GM20000 (cell line): ENCODE measurements around the gene RETN.

Source experiments
- DNase-seq: peaks from one replicate; pipeline ENCODE4 v3.0.0; 2012; ENCODE audit warnings: low spot score
- CTCF ChIP-seq: IDR thresholded peaks from 2 replicates; pipeline ENCODE4 v1.5.1; 2012; ENCODE audit warnings: mild to moderate bottlenecking, control low read depth; ENCODE audit errors: extremely low read depth, missing control alignments

The RETN gene

DNA sequence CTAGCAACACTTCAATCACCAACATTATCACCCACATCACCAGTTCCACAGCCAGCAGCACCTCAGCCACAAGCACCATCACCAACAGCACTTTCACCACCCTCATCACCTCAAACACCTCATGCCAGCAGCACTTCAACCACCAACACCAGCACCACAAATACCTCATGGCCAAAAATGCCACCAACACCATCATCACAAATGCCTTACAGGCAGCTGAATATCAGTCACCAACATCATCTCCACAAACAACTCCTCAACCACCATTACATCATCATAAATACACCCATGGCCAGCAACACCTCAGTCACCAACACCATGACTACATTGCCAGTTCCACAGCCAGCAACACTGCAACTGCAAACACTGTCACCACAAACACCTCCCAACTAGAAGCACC is 22.6 kb downstream of the RETN start:
- TF ChIP-seq CTCF: no peak

GRCh38 chr19:7692417-7693088 is 23.7 kb downstream of the RETN start:
- DNase-seq: no peak
- no peak for TF ChIP-seq CTCF

More for the DNA sequence above, 22.6 kb downstream of the RETN start:
- no peak for DNase-seq

- no peak for DNase-seq
Observed at GRCh38 chr19:7694499-7694898, 25.6 kb downstream of the RETN start.

DNA sequence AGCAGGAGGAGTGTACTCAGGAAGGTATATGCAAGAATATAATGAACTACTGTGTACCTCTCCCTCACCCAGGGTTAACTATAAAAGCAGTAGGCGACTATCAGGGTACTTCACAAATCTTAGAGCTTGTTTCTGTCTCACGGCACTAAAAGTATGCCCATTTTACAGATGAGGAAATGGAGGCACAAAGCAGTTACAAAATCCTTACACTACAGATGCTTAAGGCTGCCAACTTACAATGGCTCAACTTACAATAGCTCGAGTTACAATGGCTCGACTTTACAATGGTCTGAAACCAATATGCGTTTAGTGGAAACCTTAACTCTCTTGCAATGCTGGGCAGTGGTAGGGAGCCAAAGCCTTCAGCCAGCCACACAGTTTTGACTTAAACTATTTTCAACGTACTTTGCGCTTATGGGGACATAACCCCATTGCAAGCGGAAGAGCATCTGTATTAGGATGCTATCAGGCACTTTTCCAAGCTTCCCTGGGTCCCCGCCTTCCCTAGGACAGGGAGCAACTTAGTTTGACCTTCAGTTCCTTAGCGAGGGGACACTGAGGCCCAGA is 29.0 kb downstream of the RETN start:
- no peak for TF ChIP-seq CTCF
- no peak for DNase-seq

More at GRCh38 chr19:7694499-7694898, 25.6 kb downstream of the RETN start:
- no peak for TF ChIP-seq CTCF

GRCh38 chr19:7698583-7698982 is 29.7 kb downstream of the RETN start:
- no peak for DNase-seq
- no peak for TF ChIP-seq CTCF

GRCh38 chr19:7699003-7699402 is 30.2 kb downstream of the RETN start:
- DNase-seq: no peak
- no peak for TF ChIP-seq CTCF

DNA sequence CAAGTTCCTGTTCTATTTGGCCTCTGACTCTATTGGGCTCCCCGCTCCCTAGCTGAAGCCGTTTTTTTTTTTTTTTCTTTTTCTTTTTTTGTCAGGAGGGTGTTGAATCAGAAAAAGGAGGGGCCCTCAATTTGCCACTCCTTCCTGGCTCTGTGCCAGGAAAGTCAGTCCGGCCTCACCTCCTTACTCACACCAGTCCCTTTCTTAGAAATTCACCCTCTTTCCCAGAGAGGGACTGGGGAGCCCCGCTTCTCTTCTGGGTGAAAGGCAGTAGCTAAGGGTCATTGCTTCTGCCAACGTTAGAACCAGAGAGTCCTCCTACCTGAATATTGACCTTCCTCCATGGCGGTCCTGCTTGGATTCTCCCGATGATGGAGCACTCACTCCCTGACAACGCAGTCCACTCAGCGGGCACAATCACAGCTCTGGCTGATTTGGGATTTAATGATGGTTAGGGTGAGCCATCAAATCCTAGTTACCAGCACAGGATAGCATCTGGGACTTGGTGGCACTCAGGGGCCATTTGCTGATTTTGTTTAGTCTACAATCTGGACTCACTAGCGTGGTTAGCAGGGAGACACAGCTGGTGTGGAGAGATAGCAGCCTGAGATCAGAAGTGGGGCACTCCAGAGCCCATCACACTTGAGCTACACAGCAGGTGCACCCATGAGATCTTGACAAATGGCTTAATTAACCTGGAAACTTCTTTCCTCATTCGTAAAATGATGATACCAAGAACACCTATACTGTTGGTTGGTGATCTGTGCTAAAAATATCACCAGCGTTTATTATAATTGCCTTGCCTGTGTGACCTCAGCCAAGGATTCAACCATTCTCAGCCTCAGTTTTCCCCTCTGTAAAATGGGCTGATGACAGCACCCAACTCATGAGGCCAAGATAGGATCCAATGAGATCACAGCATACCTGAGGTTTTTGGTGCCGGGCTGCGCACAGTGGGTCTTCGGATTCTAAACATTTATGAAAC is 30.9 kb downstream of the RETN start:
- no peak for TF ChIP-seq CTCF
- DNase-seq: peak; percentile 66
